ENCODE results near the gene ANKRD13B. TPM values are rescaled to one million over a fixed set of nuclear protein-coding genes. Genes with fewer than 3 reads are reported as not detected.

Gene ANKRD13B
- total RNA-seq, 1 donor from 2014 or later, result 16.7 TPM

- H3K27ac ChIP-seq, result no peak overlapping the region
- no peaks in the 10 kb centered on the region for H3K9me3 ChIP-seq
- H3K36me3 ChIP-seq, result peaks cover 33 to 44% of the 10 kb centered on the region in 2 donors
- no peak for TF ChIP-seq CTCF (IDR thresholded peaks at IDR 0.05)
- no peaks in the 10 kb centered on the region for H3K27me3 ChIP-seq
- H3K4me1 ChIP-seq, result peaks cover 14 to 24% of the 10 kb centered on the region in 2 donors
- peak in 1 of 2 donors; percentile 61 for DNase-seq (ENCODE audit: low spot score in 2 of 2)
- H3K4me3 ChIP-seq, result no peak overlapping the region
- intact Hi-C loops (cut with DNase I), result no loop called here
These were observed 19.4 kb upstream of the ANKRD13B start for GRCh38 chr17:29573558-29573869.

GRCh38 chr17:29573871-29574731, 18.8 kb upstream of the ANKRD13B start:
- H3K9me3 ChIP-seq, result no peaks in the 10 kb centered on the region
- H3K27me3 ChIP-seq, result no peaks in the 10 kb centered on the region
- TF ChIP-seq CTCF (IDR thresholded peaks at IDR 0.05), result no peak
- peaks cover 13 to 24% of the 10 kb centered on the region in 2 donors for H3K4me1 ChIP-seq
- intact Hi-C loops (cut with DNase I), result no loop called here
- peak in 1 of 2 donors; percentile 56 for DNase-seq (ENCODE audit: low spot score in 2 of 2)
- H3K27ac ChIP-seq, result no peak overlapping the region
- H3K4me3 ChIP-seq, result no peak overlapping the region
- peaks cover 33 to 44% of the 10 kb centered on the region in 2 donors for H3K36me3 ChIP-seq

- no peak overlapping the region for H3K4me3 ChIP-seq
- TF ChIP-seq CTCF (IDR thresholded peaks at IDR 0.05), result no peak
- intact Hi-C loops (cut with DNase I), result no loop called here
- no peak overlapping the region for H3K27ac ChIP-seq
- H3K27me3 ChIP-seq, result no peaks in the 10 kb centered on the region
- peak in 1 of 2 donors; percentile 59 for DNase-seq (ENCODE audit: low spot score in 2 of 2)
- peaks cover 11 to 17% of the 10 kb centered on the region in 2 donors for H3K4me1 ChIP-seq
- no peaks in the 10 kb centered on the region for H3K9me3 ChIP-seq
- H3K36me3 ChIP-seq, result peaks cover 35 to 52% of the 10 kb centered on the region in 2 donors
These were observed 18.0 kb upstream of the ANKRD13B start for GRCh38 chr17:29574732-29575510.

DNA sequence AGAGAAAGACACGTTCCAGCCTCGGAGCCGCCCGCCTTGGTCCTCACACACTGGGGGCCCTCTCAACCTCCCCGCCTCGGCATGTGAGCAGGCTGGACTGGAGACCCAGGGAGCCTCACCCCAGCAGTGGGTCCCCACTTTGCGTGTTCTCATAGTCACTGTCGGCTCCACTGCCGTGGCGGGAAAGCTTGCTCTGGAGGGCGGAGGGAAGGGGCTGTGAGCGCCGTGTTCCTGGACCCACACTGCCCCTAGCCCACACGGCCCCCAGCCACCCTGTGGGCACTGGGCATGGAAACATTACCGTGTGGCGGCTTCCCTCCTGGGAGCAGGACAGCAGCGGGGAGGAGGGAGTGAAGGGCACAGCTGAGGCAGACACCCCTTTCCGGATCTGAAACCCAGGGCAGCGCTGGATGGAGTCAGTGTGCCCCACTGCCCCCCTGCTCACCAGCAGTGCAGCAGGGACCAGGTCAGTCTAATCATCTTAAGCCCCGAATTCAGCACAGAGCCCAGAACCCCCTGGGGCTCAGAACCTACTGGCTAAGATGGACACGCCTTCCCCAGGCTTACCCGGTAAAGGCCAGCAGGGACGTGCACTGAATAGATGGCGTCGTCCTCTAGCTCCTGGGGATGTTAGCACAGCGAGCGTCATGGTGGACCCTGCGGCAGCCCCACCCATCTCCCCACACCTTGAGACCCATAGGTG, 17.3 kb upstream of the ANKRD13B start:
- intact Hi-C loops (cut with DNase I), result no loop called here
- no peak overlapping the region for H3K4me3 ChIP-seq
- peaks cover 35 to 53% of the 10 kb centered on the region in 2 donors for H3K36me3 ChIP-seq
- no peaks in the 10 kb centered on the region for H3K9me3 ChIP-seq
- peaks cover 11 to 17% of the 10 kb centered on the region in 2 donors for H3K4me1 ChIP-seq
- no peaks in the 10 kb centered on the region for H3K27me3 ChIP-seq
- no peak overlapping the region for H3K27ac ChIP-seq
- DNase-seq (ENCODE audit: low spot score in 2 of 2), result peak in 1 of 2 donors; percentile 58
- TF ChIP-seq CTCF (IDR thresholded peaks at IDR 0.05), result no peak

DNA sequence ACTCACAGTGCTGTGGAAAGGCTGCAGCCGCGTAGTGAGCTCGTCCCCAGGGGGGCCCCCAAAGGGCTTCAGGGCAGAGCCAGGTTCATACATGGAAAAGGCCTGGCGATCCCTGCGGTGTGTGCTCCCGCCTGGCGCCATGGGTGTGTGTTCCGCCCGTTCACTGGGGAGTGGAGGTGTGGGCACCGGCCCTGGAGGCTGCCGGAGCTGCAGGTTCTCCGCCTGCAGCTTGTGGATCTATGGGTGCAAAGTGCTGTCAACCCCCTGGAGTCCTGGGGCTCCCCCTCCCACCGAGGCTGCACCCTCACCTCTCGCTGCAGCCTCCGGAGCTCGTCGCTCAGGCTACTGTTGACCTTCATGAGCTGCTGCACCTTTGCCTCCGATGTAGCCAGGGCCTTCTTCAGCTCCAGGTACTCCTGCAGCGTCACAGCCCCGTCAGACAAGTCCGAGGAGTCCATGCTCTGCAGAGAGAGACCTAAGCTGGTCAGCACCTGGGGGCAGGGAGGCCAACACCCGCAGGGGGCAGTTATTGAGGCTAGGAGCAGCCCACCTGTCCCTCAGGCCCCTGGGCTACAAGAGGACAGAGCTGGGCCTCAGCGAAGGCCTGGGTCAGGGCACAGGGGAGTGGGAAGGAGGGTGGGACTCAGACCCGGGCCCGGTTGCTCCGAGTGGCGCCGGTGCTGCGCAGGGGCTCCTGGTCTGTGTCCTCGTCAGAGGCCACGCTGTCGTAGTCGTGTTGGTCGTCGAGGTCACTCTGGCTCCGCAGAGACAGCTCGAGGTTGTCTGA, 16.5 kb upstream of the ANKRD13B start:
- intact Hi-C loops (cut with DNase I), result no loop called here
- DNase-seq (ENCODE audit: low spot score in 2 of 2), result peak in 1 of 2 donors; percentile 57
- no peak for TF ChIP-seq CTCF (IDR thresholded peaks at IDR 0.05)
- Histone ChIP-seq H3K27me3 (no peaks in the 10 kb centered on the region), H3K27ac (no peak overlapping the region), H3K4me3 (no peak overlapping the region), H3K4me1 (peaks cover 11 to 17% of the 10 kb centered on the region in 2 donors), H3K9me3 (no peaks in the 10 kb centered on the region), H3K36me3 (peaks cover 42 to 60% of the 10 kb centered on the region in 2 donors)
